SK-N-SH treated with all-trans-retinoic acid at 6 μM for 48 hours (cell line): Measurements from ENCODE around the gene ARHGAP15.

Experiments used
- ATAC-seq: fragments of 200-7000 bp; cut with Tn5 transposase; 3 replicates; pipeline ENCODE4 v1.9.1; 2020; ENCODE audit warnings: mild to moderate bottlenecking, moderate library complexity
- ARNTL ChIP-seq: fragments of 450-650 bp; formaldehyde crosslinking; IDR thresholded peaks from 2 replicates; pipeline ENCODE4 v1.5.0; 2020; ENCODE audit warnings: low read depth, mild to moderate bottlenecking, moderate library complexity, borderline replicate concordance
- BACH2 ChIP-seq: fragments of 250-450 bp; sonication (Bioruptor Pico); IDR thresholded peaks from 2 replicates; pipeline ENCODE4 v1.9.0; 2021; ENCODE audit warnings: mild to moderate bottlenecking, borderline replicate concordance
- CSDC2 ChIP-seq: fragments of 250-450 bp; sonication (Bioruptor Pico); IDR thresholded peaks from 2 replicates; pipeline ENCODE4 v1.5.0; 2020; ENCODE audit warnings: mild to moderate bottlenecking, moderate library complexity
- ESRRG ChIP-seq: fragments of 250-450 bp; sonication (Bioruptor Pico); IDR thresholded peaks from 2 replicates; pipeline ENCODE4 v1.6.1; 2021; ENCODE audit warnings: mild to moderate bottlenecking
- ISL1 ChIP-seq: fragments of 250-450 bp; sonication (Bioruptor Pico); IDR thresholded peaks from 2 replicates; pipeline ENCODE4 v2.1.2; 2022; ENCODE audit warnings: mild to moderate bottlenecking, moderate library complexity
- OSR1 ChIP-seq: fragments of 250-450 bp; sonication (Bioruptor Pico); IDR thresholded peaks from 2 replicates; pipeline ENCODE4 v1.8.0; 2022; ENCODE audit warnings: moderate library complexity, mild to moderate bottlenecking, inconsistent platforms
- PPARA ChIP-seq: fragments of 250-450 bp; sonication (Bioruptor Pico); IDR thresholded peaks from 2 replicates; pipeline ENCODE4 v1.5.0; 2020; ENCODE audit warnings: mild to moderate bottlenecking, borderline replicate concordance
- RARB ChIP-seq: fragments of 250-450 bp; sonication (Bioruptor Pico); IDR thresholded peaks from 2 replicates; pipeline ENCODE4 v1.8.0; 2021; ENCODE audit warnings: mild to moderate bottlenecking, moderate library complexity
- SNAI2 ChIP-seq: fragments of 250-450 bp; sonication (Bioruptor Pico); IDR thresholded peaks from 2 replicates; pipeline ENCODE4 v1.5.0; 2020; ENCODE audit warnings: mild to moderate bottlenecking, moderate library complexity
- TCF4 ChIP-seq: fragments of 250-450 bp; sonication (Bioruptor Pico); IDR thresholded peaks from 2 replicates; pipeline ENCODE4 v1.8.0; 2021; ENCODE audit warnings: mild to moderate bottlenecking, moderate library complexity, borderline replicate concordance
- TOX ChIP-seq: fragments of 250-450 bp; sonication (Bioruptor Pico); IDR thresholded peaks from 2 replicates; pipeline ENCODE4 v1.8.0; 2021; ENCODE audit warnings: mild to moderate bottlenecking, moderate library complexity, borderline replicate concordance
- ZC3H10 ChIP-seq: fragments of 250-450 bp; sonication (Bioruptor Pico); IDR thresholded peaks from 2 replicates; pipeline ENCODE4 v1.5.1; 2021; ENCODE audit warnings: mild to moderate bottlenecking, moderate library complexity
- ZFP3 ChIP-seq: fragments of 250-450 bp; sonication (Bioruptor Pico); IDR thresholded peaks from 2 replicates; pipeline ENCODE4 v1.5.0; 2020; ENCODE audit warnings: mild to moderate bottlenecking, moderate library complexity
- ZFP30 ChIP-seq: fragments of 450-650 bp; formaldehyde crosslinking; IDR thresholded peaks from 2 replicates; pipeline ENCODE4 v1.5.0; 2022; ENCODE audit warnings: mild to moderate bottlenecking, moderate library complexity
- ZNF565 ChIP-seq: fragments of 450-650 bp; formaldehyde crosslinking; conservative IDR thresholded peaks from 2 replicates; pipeline ENCODE4 v1.5.0; 2020; ENCODE audit warnings: low read depth, mild to moderate bottlenecking, moderate library complexity
- ZNF70 ChIP-seq: fragments of 450-650 bp; formaldehyde crosslinking; IDR thresholded peaks from 2 replicates; pipeline ENCODE4 v1.5.0; 2020; ENCODE audit warnings: mild to moderate bottlenecking, moderate library complexity
- ZNF8 ChIP-seq: fragments of 450-650 bp; formaldehyde crosslinking; IDR thresholded peaks from 2 replicates; pipeline ENCODE4 v1.5.0; 2020; ENCODE audit warnings: mild to moderate bottlenecking, moderate library complexity
- TF ChIP-seq, protein P1 (sequence below): fragments of 250-450 bp; sonication (Bioruptor Pico); IDR thresholded peaks from 2 replicates; pipeline ENCODE4 v1.5.1; 2020; ENCODE audit warnings: low read depth, mild to moderate bottlenecking, moderate library complexity
- TF ChIP-seq, protein P2 (sequence below): fragments of 250-450 bp; sonication (Bioruptor Pico); IDR thresholded peaks from 2 replicates; pipeline ENCODE4 v1.5.1; 2021; ENCODE audit warnings: mild to moderate bottlenecking, moderate library complexity
- TF ChIP-seq, protein P3 (sequence below): fragments of 250-450 bp; sonication (Bioruptor Pico); IDR thresholded peaks from 2 replicates; pipeline ENCODE4 v1.8.0; 2021; ENCODE audit warnings: low read depth, mild to moderate bottlenecking, moderate library complexity, borderline replicate concordance

Gene ARHGAP15

DNA sequence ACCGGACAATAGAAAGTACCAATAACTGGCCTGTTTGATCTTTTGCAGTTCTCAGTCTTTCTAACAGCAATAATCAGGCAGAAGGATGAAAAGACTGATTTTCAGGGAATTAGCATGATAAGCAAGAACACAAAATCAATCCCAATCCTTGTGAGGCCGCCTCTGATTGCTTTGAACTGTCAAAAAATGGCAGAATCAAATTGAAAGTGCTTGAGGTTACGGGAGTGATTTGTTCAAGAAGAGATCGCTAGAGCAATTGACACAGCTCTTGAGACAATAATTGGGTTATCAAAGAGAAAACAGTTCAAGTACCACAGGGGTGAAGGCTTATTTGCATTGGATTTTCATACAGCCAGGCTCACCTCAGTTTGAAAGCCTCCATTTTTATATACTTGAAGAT lies 663.4 kb downstream of the ARHGAP15 start:
- ATAC-seq: no peak
- TF ChIP-seq ZNF70: no peak
- no peak for TF ChIP-seq TOX
- no peak for TF ChIP-seq PPARA (CRISPR knock-in tag)

DNA sequence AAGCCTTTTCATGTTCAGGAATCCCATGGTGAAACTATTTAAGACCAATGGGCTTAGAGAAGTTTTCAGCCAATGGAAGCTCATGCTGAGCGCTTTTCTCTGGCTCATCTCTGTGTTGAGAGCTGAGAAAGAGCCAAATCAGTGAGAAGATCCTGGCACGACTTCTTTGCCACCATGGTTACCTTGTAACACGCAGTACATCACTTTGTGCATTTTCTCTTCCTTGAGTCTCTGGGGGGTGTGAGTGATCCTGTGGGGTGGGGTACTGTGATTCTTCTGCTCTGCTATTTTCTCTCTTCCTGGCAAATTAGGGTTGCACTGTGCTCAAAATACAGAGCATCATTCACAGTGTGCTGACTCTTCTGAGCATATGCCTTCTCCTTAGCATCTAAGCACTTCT lies 664.2 kb downstream of the ARHGAP15 start:
- ATAC-seq: no peak
- TF ChIP-seq BACH2 (CRISPR knock-in tag) (no peak), ZFP30 (no peak), ZNF70 (no peak), ISL1 (no peak), ZC3H10 (CRISPR knock-in tag) (no peak)
- TF ChIP-seq, protein P1, sequence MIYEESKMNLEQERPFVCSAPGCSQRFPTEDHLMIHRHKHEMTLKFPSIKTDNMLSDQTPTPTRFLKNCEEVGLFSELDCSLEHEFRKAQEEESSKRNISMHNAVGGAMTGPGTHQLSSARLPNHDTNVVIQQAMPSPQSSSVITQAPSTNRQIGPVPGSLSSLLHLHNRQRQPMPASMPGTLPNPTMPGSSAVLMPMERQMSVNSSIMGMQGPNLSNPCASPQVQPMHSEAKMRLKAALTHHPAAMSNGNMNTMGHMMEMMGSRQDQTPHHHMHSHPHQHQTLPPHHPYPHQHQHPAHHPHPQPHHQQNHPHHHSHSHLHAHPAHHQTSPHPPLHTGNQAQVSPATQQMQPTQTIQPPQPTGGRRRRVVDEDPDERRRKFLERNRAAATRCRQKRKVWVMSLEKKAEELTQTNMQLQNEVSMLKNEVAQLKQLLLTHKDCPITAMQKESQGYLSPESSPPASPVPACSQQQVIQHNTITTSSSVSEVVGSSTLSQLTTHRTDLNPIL (CRISPR knock-in tag): no peak

DNA sequence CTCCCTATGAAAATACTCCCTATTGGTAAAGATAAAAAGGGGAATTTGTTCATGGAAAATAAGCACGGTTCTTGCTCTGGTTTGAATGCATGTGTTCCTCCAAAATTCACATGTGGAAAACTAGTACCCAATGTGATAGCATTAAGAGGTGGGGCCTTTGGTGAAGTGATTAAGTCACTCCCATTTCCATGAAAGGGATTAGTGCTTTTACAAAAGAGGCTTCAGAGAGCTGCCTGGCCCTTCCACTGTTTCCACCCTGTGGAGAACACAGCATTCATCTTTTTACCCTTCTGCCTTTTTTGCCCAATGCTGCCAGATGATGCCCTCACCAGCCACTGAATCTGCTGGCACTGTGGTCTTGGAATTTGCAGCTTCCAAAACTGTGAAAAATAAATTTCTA lies 666.8 kb downstream of the ARHGAP15 start:
- no peak for ATAC-seq
- TF ChIP-seq, protein P2, sequence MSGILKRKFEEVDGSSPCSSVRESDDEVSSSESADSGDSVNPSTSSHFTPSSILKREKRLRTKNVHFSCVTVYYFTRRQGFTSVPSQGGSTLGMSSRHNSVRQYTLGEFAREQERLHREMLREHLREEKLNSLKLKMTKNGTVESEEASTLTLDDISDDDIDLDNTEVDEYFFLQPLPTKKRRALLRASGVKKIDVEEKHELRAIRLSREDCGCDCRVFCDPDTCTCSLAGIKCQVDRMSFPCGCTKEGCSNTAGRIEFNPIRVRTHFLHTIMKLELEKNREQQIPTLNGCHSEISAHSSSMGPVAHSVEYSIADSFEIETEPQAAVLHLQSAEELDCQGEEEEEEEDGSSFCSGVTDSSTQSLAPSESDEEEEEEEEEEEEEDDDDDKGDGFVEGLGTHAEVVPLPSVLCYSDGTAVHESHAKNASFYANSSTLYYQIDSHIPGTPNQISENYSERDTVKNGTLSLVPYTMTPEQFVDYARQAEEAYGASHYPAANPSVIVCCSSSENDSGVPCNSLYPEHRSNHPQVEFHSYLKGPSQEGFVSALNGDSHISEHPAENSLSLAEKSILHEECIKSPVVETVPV (CRISPR knock-in tag): no peak
- TF ChIP-seq ZNF8: no peak
- TF ChIP-seq BACH2 (CRISPR knock-in tag): no peak
- no peak for TF ChIP-seq TCF4
- TF ChIP-seq ARNTL: no peak
- no peak for TF ChIP-seq SNAI2
- no peak for TF ChIP-seq ZNF70
- no peak for TF ChIP-seq ZFP30
- TF ChIP-seq, protein P1 (CRISPR knock-in tag): no peak
- TF ChIP-seq, protein P3, sequence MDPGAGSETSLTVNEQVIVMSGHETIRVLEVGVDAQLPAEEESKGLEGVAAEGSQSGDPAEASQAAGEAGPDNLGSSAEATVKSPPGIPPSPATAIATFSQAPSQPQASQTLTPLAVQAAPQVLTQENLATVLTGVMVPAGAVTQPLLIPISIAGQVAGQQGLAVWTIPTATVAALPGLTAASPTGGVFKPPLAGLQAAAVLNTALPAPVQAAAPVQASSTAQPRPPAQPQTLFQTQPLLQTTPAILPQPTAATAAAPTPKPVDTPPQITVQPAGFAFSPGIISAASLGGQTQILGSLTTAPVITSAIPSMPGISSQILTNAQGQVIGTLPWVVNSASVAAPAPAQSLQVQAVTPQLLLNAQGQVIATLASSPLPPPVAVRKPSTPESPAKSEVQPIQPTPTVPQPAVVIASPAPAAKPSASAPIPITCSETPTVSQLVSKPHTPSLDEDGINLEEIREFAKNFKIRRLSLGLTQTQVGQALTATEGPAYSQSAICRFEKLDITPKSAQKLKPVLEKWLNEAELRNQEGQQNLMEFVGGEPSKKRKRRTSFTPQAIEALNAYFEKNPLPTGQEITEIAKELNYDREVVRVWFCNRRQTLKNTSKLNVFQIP (CRISPR knock-in tag): no peak
- no peak for TF ChIP-seq RARB
- TF ChIP-seq TOX: no peak
- no peak for TF ChIP-seq OSR1 (CRISPR knock-in tag)
- TF ChIP-seq ZFP3 (CRISPR knock-in tag): no peak
- no peak for TF ChIP-seq ESRRG

DNA sequence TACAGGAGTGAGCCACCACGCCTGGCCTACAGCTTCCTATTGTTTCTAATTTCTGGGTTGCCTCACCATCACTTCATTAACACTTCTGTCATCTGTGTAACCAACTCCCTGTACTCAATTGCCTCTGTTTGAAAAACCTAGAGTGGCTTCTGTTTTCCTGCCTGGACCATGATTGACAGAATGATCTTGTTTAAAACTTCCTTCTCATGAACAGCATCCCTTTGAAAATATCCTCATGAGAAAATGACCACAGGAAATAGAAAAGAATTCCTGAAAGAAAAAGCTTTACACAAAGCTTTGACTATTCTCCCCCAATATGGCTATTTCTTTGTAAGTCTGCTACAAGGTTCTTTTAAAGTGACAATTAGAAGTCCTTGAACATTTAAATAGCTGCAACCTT lies 672.3 kb downstream of the ARHGAP15 start:
- ATAC-seq: no peak
- TF ChIP-seq ZFP3 (CRISPR knock-in tag): no peak
- no peak for TF ChIP-seq SNAI2
- TF ChIP-seq, protein P2 (CRISPR knock-in tag): no peak
- TF ChIP-seq ZNF565 (CRISPR knock-in tag): no peak
- TF ChIP-seq, protein P3 (CRISPR knock-in tag): no peak
- no peak for TF ChIP-seq PPARA (CRISPR knock-in tag)
- TF ChIP-seq, protein P1 (CRISPR knock-in tag): no peak
- TF ChIP-seq CSDC2 (CRISPR knock-in tag): no peak
- TF ChIP-seq, all 23 proteins: peak for 0
